ENCODE measurements around the gene TUBGCP5.
"Not testable (repeated sequence)": the region's sequence is repeated elsewhere in the genome, so short reads cannot be mapped to it uniquely, and the experiment has no call there.

The TUBGCP5 gene

GRCh38 chr15:23041736-23042135, 2.4 kb upstream of the TUBGCP5 start:
- DNase-seq (ENCODE audit: low read depth in 3 of 3), result not testable (repeated sequence)

GRCh38 chr15:23039917-23040281, 530 bp upstream of the TUBGCP5 start:
- DNase-seq (ENCODE audit: low read depth in 3 of 3), result no peak

- peak in 1 of 3 donors; percentile 32 for DNase-seq (ENCODE audit: low read depth in 3 of 3)
Measured at GRCh38 chr15:23038726-23039142, 635 bp downstream of the TUBGCP5 start.

- peak; percentile 18 to 45 (median 43) for DNase-seq (ENCODE audit: low read depth in 3 of 3)
Measured at GRCh38 chr15:23035964-23036566, 3.3 kb downstream of the TUBGCP5 start.

GRCh38 chr15:23033979-23034378, 5.4 kb downstream of the TUBGCP5 start:
- DNase-seq (ENCODE audit: low read depth in 3 of 3), result no peak

- DNase-seq (ENCODE audit: low read depth in 3 of 3), result no peak
Measured at GRCh38 chr15:23026218-23026617, 13.2 kb downstream of the TUBGCP5 start.

GRCh38 chr15:23022156-23022555, 17.2 kb downstream of the TUBGCP5 start:
- no peak for DNase-seq (ENCODE audit: low read depth in 3 of 3)

- no peak for DNase-seq (ENCODE audit: low read depth in 3 of 3)
Measured at GRCh38 chr15:23014394-23015000, 24.9 kb downstream of the TUBGCP5 start.

GRCh38 chr15:23013681-23014080, 25.7 kb downstream of the TUBGCP5 start:
- DNase-seq (ENCODE audit: low read depth in 3 of 3), result no peak

- DNase-seq (ENCODE audit: low read depth in 3 of 3), result not testable (repeated sequence)
Measured at GRCh38 chr15:23012616-23013015, 26.8 kb downstream of the TUBGCP5 start.

GRCh38 chr15:23003736-23004135, 35.6 kb downstream of the TUBGCP5 start:
- no peak for DNase-seq (ENCODE audit: low read depth in 3 of 3)

GRCh38 chr15:23002920-23003319, 36.4 kb downstream of the TUBGCP5 start:
- no peak for DNase-seq (ENCODE audit: low read depth in 3 of 3)

- no peak for DNase-seq (ENCODE audit: low read depth in 3 of 3)
Measured at GRCh38 chr15:22995795-22996194, 43.6 kb downstream of the TUBGCP5 start.

- no peak for DNase-seq (ENCODE audit: low read depth in 3 of 3)
Measured at GRCh38 chr15:22992024-22992326, 47.4 kb downstream of the TUBGCP5 start.

- no peak for DNase-seq (ENCODE audit: low read depth in 3 of 3)
Measured at GRCh38 chr15:22989576-22990477, 49.5 kb downstream of the TUBGCP5 start.

- DNase-seq (ENCODE audit: low read depth in 3 of 3), result no peak
Measured at GRCh38 chr15:22988811-22989210, 50.6 kb downstream of the TUBGCP5 start.

- not testable (repeated sequence) for DNase-seq (ENCODE audit: low read depth in 3 of 3)
Measured at GRCh38 chr15:22981931-22982330, 57.4 kb downstream of the TUBGCP5 start.

GRCh38 chr15:22981051-22981840, 58.1 kb downstream of the TUBGCP5 start:
- no peak for DNase-seq (ENCODE audit: low read depth in 3 of 3)

GRCh38 chr15:22980189-22981050, 58.9 kb downstream of the TUBGCP5 start, which contains the start of gene CYFIP1:
TSS of gene CYFIP1 (minus strand) at chr15:22980368. CDS start at chr15:22947285, 33,083 bp downstream.
- DNase-seq (ENCODE audit: low read depth in 3 of 3), result peak in 1 of 3 donors; percentile 30

GRCh38 chr15:22979238-22980188, 59.9 kb downstream of the TUBGCP5 start:
- peak in 1 of 3 donors; percentile 45 for DNase-seq (ENCODE audit: low read depth in 3 of 3)
